HG02840 (cell line): ENCODE data around the gene FILIP1L.

Experiments used
- ATAC-seq: cut with Tn5 transposase; IDR thresholded peaks from one replicate; pipeline ENCODE4 v1.9.1; 2021; ENCODE audit warnings: mild to moderate bottlenecking, moderate library complexity, moderate number of reproducible peaks; ENCODE audit not compliant: unreplicated experiment, low FRiP score

The FILIP1L gene

GRCh38 chr3:100047455-100048141 is 66.7 kb downstream of the FILIP1L start:
- ATAC-seq, result peak; percentile 78

GRCh38 chr3:100046986-100047385 is 67.3 kb downstream of the FILIP1L start:
- no peak for ATAC-seq

- no peak for ATAC-seq
These were observed 68.6 kb downstream of the FILIP1L start for GRCh38 chr3:100045696-100046095.

GRCh38 chr3:100044369-100044768 is 69.9 kb downstream of the FILIP1L start:
- ATAC-seq, result peak; percentile 78

- no peak for ATAC-seq
These were observed 71.0 kb downstream of the FILIP1L start for GRCh38 chr3:100043271-100043670.

GRCh38 chr3:100042166-100042981 is 71.9 kb downstream of the FILIP1L start:
- ATAC-seq, result no peak

- ATAC-seq, result no peak
These were observed 73.0 kb downstream of the FILIP1L start for GRCh38 chr3:100041328-100041749.

- ATAC-seq, result no peak
These were observed 73.7 kb downstream of the FILIP1L start for GRCh38 chr3:100040451-100041225.

- ATAC-seq, result no peak
These were observed 75.2 kb downstream of the FILIP1L start for GRCh38 chr3:100039075-100039474.

- no peak for ATAC-seq
These were observed 80.3 kb downstream of the FILIP1L start for GRCh38 chr3:100033903-100034471.

- ATAC-seq, result no peak
These were observed 81.1 kb downstream of the FILIP1L start for GRCh38 chr3:100033184-100033583.

- no peak for ATAC-seq
These were observed 82.1 kb downstream of the FILIP1L start for GRCh38 chr3:100032243-100032642.

GRCh38 chr3:100030914-100031425 is 83.3 kb downstream of the FILIP1L start:
- ATAC-seq, result no peak

GRCh38 chr3:100030346-100030745 is 84.0 kb downstream of the FILIP1L start:
- no peak for ATAC-seq

- ATAC-seq, result peak; percentile 55
These were observed 84.6 kb downstream of the FILIP1L start for GRCh38 chr3:100029689-100030088.

- ATAC-seq, result no peak
These were observed 85.2 kb downstream of the FILIP1L start for GRCh38 chr3:100029052-100029451.

GRCh38 chr3:100027321-100027720 is 87.0 kb downstream of the FILIP1L start:
- no peak for ATAC-seq

GRCh38 chr3:100024520-100025303 is 89.6 kb downstream of the FILIP1L start:
- ATAC-seq, result no peak

GRCh38 chr3:100023595-100023994 is 90.7 kb downstream of the FILIP1L start:
- no peak for ATAC-seq

GRCh38 chr3:100023150-100023549 is 91.2 kb downstream of the FILIP1L start:
- no peak for ATAC-seq
